GM19099 (cell line): ENCODE results near the gene AGAP3.

Experiments used
- POLR2A ChIP-seq: IDR thresholded peaks from 3 replicates; pipeline ENCODE4 v1.6.1; 2011; ENCODE audit warnings: low read depth; ENCODE audit not compliant: insufficient read length; ENCODE audit errors: extremely low read depth

AGAP3 gene

GRCh38 chr7:151063212-151063561, 23.1 kb upstream of the AGAP3 start:
- TF ChIP-seq POLR2A = no peak

- no peak for TF ChIP-seq POLR2A
Observed at GRCh38 chr7:151064454-151064853, 21.8 kb upstream of the AGAP3 start.

- TF ChIP-seq POLR2A = no peak
Observed at GRCh38 chr7:151064993-151065392, 21.3 kb upstream of the AGAP3 start.

GRCh38 chr7:151065516-151065915, 20.8 kb upstream of the AGAP3 start:
- no peak for TF ChIP-seq POLR2A

DNA sequence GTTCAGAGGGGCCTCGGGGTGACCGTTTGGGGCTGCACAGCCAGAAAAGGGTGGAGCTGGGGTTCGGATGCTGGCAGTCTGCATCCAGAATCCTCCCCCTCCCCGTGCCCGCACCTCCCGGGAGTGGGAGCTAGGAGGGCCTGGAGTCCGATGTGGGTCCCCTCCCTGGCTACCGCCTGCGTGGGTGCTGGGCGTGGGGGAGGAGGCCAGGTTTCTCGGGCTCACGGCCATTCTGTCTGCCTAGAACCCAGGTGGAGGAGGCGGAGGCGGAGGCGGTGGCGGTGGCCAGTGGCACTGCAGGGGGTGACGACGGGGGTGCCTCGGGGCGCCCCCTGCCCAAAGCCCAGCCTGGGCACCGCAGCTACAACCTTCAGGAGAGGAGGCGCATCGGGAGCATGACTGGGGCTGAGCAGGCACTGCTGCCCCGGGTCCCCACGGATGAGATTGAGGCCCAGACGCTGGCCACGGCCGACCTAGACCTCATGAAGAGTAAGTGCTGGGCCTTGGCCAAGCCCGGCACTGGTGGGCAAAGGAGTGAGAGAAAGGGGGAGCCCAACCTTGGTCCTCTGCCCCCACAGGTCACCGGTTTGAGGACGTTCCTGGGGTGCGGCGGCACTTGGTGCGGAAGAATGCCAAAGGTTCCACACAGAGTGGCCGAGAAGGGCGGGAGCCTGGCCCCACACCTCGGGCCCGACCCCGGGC, 19.9 kb upstream of the AGAP3 start:
- TF ChIP-seq POLR2A = no peak

DNA sequence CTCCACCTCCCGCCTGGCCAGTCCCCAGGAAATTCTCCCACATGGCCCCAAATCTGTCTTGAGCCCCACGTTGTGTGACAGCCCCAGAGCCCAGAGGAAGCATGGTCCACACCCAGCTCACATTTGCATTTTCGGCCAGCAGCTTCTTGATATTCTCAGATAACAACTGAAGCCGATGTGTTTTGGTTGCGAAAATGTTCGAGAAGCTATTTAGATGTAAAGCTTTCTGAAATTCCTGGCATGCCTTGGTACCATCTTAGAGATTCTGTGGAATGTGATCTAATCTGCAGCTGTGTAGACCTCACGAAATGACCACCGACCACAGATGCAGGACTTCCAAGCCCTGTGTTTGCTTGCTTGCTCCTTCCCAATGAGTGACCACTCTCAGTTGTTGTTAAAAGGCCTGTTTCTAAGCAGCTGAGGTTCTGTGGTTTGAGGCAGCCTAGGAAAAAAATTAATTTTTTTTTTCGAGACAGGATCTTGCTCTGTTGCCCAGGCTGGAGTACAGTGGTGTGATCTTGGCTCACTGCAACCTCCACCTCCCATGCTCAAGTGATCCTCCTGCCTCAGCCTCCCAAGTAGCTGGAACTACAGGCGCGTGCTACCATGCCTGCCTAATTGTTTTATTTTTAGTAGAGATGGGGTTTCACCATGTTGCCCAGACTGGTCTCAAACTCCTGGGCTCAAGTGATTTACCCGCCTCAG, 18.1 kb upstream of the AGAP3 start:
- TF ChIP-seq POLR2A = no peak

- no peak for TF ChIP-seq POLR2A
Observed at GRCh38 chr7:151069841-151070573, 16.3 kb upstream of the AGAP3 start.

DNA sequence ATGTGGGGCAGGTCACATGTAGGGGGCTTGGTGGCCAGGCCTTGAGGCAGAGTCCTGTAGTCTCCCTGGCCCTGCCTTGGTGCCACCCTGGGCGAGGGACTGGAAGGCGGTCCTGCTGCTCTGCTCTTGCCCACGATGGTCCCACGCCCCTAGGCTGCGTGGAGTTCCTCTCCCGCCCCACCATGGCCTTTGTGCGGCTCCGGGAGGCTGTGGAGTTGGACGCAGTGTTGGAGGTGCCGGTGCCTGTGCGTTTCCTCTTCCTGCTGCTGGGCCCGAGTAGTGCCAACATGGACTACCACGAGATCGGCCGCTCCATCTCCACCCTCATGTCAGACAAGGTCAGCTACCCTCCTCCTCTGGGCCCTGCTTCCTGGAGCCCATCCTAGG, 15.7 kb upstream of the AGAP3 start:
- no peak for TF ChIP-seq POLR2A

DNA sequence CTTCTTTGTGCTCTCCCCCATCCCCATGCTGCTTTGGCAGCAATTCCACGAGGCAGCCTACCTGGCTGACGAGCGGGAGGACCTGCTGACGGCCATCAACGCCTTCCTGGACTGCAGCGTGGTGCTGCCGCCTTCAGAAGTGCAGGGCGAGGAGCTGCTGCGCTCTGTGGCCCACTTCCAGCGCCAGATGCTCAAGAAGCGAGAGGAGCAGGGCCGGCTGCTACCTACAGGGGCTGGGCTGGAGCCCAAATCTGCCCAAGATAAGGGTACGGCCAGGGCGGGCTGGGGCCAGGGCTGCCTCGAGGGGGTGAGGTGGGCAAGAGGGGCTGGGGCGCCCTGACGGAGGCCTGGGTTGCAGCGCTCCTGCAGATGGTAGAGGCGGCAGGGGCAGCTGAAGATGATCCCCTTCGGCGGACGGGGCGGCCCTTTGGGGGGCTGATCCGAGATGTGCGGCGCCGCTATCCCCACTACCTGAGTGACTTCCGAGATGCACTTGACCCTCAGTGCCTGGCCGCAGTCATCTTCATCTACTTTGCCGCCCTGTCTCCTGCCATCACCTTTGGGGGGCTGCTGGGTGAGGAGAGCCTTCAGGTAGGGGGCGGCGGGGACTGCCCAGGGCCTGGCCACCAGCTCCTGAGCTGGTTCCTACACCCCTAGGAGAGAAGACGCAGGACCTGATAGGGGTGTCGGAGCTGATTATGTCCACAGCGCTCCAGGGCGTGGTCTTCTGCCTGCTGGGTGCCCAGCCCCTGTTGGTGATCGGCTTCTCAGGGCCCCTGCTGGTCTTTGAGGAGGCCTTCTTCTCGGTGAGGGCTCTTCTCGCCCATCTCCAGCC, 15.0 kb upstream of the AGAP3 start:
- TF ChIP-seq POLR2A = no peak

- no peak for TF ChIP-seq POLR2A
Observed at GRCh38 chr7:151073990-151074389, 12.3 kb upstream of the AGAP3 start.

DNA sequence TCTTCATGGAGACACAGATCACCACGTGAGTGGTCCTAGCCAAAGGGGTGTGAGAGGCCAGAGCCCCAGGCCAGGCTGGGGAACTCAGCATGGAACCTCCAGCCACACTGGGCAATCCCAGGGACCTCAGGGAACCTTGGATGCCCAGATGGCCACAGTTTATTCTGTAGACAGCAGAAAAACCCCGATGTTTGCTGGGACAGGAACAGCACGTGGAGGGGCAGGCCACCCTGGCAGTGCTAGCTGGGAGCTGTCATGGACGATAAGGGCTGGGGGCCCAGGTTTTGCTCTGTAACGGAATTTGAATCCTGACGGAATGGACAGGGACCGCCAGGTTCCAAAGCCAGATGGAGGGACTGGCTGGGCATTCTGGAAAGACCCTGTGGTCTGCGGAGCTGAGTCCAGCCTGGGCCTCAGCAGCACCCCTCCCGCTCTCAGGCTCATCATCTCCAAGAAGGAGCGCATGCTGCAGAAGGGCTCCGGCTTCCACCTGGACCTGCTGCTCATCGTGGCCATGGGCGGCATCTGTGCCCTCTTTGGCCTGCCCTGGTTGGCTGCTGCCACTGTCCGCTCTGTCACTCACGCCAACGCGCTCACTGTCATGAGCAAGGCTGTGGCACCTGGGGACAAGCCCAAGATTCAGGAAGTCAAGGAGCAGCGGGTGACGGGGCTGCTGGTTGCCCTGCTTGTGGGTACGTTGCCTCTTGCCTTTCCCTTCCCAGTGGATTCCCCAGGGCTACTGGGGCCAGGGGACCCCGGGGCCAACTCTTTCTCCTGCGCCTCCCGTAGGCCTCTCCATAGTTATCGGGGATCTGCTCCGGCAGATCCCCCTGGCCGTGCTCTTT, 11.2 kb upstream of the AGAP3 start:
- no peak for TF ChIP-seq POLR2A

DNA sequence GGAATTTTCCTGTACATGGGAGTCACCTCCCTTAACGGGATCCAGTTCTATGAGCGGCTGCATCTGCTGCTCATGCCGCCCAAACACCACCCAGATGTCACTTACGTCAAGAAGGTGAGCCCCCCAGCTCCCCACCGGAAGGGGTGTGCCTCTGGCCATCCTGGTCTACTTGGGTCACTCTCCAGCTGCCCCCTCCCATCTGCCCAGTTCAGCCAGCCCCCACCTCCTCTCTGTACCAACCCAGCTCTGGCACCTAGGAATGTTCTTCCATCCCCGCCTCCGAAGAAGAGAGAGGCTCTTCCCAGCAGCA, 10.7 kb upstream of the AGAP3 start:
- no peak for TF ChIP-seq POLR2A

DNA sequence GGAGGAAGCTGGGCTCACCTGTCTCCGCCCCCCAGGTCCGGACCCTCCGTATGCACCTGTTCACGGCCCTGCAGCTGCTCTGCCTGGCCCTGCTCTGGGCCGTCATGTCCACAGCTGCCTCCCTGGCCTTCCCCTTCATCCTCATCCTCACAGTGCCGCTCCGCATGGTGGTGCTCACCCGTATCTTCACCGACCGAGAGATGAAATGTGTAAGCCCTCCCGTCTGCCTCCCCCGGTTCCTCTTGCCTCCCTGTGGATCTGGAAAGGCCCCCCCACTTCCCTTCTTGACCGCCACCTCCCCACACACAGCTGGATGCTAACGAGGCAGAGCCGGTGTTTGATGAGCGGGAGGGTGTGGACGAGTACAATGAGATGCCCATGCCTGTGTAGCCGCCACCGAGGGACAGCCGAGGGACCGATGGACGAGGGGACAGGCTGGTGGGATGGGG, 10.3 kb upstream of the AGAP3 start:
- no peak for TF ChIP-seq POLR2A
